SK-N-MC (cell line): ENCODE measurements around the gene CPNE8.

Source experiments
- EZH2 ChIP-seq: fragments of 200-600 bp; sonication (generic); IDR thresholded peaks from one replicate; pipeline ENCODE4 v1.6.1; 2017; ENCODE audit warnings: antibody characterized with exemption
- POLR2AphosphoS5 ChIP-seq: IDR thresholded peaks from 2 replicates; pipeline ENCODE4 v1.6.1; 2012; ENCODE audit warnings: mild to moderate bottlenecking, low read depth, low read length, borderline replicate concordance

- TF ChIP-seq EZH2 (no peak), POLR2AphosphoS5 (no peak)
These were observed 1.2 kb upstream of the CPNE8 start for GRCh38 chr12:38906482-38907200.
